NCI-H1092 treated with DMSO at 0.1 percent for 48 hours (cell line): ENCODE measurements around the gene MAST4.

Source experiments
- DNase-seq: peaks from one replicate; lab custom pipeline; 2025; lab: John Stamatoyannopoulos, UW

The MAST4 gene

DNA sequence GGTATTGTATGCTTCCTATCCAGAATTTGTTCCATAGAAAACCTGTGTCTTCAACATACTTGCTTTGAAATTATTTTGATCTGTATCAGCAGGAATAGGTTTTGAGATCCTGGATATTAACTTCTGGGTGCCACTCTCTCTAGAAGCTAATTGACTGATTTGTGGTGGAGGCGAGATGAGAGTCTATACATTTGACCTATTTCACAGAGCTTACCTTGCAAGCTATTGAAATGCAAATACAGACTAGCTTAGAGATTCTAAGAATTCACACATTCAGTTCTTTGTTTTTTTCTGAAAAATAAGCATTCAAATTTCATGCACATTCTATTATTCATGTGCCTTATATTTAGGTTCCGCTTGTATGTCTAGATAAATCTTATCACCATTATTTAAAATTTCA is 246.3 kb downstream of the MAST4 start:
- no peak for DNase-seq

DNA sequence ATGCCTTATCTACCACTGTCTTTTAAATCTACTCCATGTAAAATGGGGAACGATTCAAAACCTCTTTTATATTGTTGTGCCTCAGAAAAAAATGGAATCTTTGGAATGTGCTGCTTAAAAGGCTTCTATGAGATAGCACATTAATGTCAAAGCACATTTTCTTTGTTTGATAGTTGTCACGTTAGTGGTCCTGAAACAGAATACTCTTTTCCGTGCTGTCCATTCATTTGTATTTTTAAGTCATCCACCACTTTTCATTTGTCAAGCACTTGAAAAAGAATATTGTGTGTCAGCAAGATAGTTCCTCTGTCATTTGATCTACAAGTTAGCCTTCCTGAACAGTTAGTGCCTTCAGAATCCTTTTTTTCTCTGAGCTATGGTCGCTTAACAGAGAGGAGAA is 246.9 kb downstream of the MAST4 start:
- DNase-seq = no peak

DNA sequence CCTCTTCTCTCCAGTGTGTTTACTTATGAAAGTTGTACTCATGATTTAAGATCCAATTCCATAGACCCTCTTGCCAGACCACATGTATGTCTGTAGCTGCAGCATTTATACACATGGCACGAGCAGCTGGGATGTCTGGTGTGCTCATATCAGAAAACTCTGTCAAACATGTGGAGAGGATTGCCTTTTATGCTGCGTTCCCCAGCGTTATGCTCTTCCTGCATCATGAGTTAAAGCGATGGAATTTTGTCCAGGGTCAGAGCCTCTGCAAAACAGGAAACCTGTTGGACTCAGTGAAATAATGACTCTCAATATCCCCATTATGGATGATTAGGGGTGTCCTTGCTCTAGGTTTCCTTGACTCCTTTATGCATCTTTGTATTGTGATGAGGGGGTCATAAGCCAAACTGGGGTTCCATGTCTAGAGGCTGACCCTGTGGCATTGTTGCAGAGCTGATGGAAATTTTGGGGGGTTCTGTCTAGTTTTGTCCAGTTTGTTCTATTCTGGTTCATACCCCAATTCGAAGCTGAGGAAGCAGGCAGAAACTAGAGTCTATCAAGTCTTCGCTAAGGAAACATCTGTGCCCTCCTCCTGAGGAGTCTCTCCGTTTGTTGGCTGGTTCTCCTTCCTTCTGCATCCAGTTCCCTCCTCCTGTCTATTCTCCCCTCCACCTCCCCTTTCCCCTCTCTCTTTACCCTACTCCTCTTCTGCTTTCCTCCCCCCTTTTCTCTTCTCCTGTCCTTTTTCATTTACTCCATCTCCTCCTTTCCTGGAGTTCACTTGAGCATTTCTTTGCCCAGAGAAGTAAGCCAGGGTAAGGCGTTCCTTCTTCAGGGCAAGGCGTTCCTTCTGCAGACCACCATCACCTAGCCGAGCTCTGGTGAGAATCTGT is 252.8 kb downstream of the MAST4 start:
- DNase-seq = no peak

DNA sequence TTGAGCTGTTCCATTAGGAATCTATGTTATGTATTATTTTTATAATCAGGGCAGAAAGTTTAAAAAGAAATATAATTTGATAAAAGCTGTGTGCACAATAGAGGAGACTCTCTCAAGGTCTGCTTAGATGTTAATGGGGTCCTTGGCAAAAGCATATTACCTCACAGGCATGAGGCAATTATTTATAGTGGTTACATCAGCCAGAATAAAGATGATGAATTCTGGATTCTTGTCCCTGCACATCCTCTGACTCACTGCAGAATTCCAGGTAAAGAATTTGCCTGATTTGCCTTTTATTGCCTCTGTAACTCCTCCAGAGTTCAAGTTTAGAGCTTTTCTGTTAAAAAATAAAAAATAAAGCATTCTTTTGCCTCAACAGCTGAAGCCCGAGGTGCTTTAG is 253.6 kb downstream of the MAST4 start:
- DNase-seq = no peak

DNA sequence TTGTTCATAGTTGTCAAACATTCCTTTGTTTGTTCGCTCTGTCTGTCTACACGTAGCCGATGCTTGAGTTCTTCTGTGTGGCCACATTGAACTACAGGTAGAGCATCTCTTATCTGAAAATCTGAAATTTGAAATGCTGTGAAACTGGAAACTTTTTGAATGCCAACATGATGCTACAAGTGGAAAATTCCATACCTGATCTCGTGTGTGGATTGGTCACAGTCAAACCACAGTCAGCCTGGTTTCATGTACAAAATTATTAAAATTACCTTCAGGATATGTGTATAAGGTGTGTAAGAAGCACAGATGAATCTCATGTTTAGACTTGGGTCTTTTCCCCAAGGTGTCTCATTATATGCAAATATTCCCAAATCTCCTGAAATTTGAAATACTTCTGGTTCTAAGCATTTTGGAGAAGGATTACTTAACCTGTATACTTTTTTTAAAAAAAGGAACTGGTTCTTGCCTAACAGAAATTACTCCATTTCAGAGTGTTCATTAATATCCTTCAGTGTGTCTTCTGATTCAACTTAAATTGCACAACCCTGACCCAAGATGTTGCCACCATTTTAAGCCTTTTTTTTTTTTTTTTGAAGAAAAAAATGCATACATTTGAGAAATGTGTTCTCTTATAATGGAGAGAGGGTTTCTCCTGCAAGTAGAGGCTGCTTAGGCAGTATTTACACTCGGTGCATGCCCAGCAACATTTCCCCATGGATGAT is 254.3 kb downstream of the MAST4 start:
- no peak for DNase-seq

DNA sequence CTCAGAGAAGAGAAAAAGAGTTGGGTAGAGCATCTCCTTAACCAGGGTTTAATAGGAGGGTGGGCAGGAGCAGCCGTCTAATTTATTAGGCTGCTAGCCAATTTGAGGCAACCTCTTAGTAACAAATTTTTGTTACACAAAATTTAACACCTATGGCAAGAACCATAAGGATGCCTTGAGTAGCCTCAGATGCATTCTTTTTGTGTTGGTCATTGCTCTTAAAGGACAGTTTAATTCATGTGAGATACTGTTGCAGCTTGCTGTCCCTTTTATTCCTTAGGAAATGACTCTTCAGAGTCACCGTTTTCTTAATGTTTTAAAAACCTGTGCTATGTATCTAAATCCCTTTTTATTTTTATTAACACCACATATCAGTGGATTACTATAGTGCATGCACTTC is 255.1 kb downstream of the MAST4 start:
- no peak for DNase-seq

DNA sequence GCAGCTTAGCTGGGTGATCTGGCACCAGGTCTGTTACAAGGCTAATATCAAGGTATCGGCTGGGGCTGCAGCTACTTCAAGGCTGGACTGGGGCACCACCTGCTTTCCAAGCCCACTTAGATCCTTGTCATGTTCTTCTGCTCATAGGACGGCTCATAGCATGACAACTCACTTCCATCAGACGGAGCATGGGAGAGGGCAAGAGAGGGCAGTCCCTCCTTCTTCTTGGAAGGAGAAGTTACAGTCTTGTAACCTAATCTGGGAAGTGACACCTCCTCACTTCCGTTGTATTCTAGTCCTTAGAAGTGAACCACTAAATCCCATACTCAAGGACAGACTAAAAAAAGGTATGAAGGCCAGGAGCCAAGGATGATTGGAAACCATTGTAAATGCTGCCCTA is 258.2 kb downstream of the MAST4 start:
- no peak for DNase-seq

DNA sequence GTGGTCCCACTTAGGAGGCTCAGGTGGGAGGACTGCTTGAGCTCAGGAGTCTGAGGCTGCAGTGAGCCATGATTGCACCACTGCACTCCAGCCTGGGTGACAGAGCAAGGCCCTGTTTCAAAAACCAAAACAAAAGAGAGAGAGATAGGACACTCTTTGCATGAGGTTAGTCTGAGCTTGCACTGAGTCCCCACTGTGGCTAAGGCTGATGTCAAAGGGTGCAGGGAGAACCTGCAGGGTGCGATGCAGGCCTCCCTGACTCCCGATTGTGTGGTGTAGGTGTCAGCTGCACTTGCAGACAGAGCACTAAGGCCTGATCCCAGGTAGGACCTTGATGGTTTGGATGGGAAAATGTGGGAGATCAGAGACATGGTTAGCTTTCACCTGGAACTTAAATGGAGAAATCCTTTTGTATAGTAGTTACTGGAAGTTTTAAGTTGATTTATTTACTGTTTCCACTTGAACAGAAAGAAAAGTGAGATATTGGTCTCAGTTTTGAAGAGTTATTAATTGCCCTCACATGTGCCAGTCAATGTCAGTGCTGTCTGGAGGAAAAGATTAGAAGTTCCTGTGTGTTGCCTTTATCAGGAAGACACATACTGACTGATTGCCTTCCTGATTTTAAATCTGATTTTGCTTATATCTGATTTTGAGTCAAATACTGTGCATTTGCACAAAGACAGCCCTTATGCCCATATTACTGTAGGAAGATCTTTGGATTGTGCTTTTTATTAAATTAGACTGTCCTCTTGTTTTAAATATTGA is 260.0 kb downstream of the MAST4 start:
- no peak for DNase-seq

DNA sequence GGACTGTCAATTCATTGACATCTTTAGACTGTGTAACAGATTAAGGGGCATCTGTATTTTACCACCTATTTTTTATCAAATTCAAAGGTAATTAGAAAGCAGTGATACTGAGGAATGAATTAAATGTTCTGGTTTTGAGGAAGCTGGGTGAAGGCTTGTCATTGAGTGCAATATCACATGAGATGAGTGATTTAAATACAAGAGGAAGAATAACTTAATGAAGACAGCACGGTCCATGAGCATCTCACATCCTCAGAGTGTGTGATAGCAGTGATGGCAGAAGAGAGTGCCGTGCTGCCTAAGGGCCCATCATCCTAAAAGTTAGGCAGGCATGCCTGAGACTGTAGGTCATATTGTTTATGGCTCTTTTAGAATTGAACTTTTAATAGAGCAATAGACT is 263.3 kb downstream of the MAST4 start:
- no peak for DNase-seq

DNA sequence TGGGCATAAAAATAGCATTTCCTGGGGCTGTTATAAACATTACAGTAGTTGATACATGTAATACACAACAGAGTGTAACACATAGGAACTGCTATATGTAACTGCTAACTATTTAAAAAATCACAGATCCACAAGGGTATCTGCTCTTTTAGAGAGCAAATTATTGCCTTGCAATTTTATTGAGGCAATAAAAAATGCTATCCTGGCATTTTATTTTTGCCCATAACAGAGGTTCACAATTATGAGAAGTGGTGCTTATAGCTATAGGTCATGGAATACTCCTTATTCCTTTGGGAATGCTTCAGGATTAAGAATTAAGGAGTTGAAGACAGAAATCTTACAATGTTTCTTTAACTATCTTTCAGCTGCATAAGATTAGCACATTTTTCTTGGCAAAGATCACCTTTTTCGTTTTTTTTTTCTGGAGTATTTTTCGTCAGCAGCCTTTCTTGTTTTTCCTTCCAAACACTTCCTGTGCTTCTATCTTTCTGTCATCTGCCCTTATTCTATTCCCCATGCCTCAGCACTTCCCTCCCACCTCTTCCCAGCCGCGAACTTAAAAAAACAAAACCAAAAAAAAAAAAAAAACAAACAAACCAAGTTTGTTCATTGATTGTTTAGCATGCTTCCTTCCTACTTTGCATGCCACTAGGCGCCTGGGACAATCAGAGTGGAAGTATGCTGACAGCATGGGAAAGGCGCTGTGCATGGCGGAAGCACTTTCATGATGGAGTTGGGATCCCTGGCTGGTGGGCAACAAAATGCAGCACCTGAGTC is 264.2 kb downstream of the MAST4 start:
- DNase-seq = no peak

DNA sequence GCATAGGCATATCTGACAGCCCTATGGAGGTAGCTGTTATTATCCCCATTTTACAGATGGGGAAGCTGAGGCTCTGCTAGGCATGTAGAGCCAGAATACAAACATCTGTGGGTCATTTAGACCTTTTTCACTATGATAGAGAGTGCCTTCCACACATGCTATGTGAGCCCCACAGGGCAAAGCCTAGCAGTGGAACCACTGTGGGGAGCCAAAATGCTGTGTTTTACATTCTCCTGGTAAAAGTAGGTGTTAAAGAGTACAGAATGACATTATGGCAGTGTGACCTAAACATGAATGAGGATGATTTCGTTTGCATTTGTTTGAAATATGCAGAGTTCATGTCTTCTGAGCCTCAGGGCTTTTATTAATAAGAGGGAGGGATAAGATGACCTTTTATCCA is 265.2 kb downstream of the MAST4 start:
- no peak for DNase-seq

DNA sequence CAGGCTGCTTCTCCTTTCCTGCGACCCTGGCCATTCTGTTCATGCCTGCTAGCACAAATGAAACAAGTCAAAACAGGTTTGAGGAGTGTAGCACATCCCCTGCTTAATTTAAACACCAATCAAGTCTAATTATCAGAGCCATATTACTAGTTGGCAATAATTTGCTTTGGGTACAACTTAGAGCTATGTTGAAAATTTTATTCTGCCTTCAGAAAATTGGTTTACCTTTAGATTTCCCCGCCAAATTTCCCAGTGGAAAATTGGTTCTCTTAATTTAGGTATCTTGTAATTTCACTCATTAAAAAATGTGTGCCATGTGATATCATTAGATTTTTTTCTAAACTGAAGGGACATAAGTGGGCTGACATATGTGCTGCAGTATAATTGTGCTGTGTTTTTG is 265.8 kb downstream of the MAST4 start:
- no peak for DNase-seq

DNA sequence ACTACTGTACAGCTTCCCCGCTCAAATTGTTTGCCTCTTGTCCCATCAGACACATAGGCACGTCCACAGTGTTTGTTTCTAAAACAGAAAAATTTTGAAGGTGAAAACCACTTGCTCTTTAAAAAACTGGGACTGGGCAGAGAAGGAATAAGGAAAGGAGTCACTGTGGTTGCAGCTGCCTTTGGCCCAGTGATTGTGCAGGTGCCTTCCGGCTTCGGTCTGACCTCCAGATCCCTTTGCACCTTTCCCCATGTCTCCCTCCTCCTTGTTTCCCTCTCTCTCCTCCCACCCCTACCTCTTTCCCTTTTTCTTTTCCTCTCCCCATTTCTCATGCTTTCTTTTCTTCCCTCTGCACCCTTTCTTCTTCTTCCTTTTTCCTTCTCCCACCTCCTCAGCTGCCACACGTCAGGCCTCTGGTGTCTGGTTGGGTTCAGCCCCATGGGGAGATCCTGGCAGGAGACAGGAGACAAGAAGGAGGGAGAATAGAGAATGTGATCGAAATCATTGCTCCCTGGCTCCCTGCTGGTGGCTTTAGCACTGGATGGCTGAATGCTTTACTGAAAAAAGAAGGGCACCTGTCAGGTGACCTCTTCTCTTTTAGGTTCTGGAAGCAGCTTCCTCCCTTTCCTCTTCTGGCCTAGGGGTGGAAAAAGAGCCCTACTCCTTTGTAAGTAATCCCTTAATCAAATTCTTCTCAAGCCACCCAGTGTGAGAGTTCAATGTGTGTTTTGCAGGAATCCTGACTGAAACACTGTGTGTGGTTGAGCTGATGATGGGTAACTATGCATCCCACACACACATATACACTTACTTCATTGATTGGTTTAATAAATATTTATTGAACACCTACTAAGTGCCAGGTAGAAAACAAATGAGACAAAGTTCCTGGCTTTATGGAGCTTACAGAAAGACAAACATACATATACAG is 267.3 kb downstream of the MAST4 start:
- no peak for DNase-seq

DNA sequence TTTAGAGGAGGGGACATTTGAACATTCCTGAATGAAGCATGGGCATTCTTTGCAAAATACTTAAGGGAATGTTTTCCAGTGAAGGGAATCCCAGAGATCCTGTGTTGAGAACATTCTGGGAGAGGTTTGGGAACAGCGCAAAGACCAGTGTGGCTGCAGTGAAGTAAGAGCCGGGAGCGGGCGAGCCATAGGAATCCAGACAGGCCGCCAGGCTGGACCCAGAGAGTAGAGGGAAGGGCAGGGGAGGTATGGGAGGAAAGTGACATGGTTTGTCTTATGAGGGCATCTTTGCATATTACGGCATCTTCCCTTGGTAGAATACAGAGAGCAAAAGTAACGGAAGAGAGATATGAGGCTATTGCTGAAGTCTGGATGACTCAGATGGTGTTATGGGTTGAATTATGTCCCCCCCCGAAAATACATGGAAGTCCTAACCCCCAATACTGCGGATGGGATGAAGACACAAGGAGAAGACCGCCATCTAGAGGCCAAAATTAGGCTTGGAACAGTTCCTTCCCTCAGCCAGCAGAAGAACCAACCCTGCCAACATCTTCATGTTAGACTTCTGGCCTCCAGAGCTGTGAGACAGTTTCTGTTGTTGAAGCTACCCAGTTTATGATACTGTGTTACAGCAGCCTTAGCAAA is 268.2 kb downstream of the MAST4 start:
- DNase-seq = no peak

DNA sequence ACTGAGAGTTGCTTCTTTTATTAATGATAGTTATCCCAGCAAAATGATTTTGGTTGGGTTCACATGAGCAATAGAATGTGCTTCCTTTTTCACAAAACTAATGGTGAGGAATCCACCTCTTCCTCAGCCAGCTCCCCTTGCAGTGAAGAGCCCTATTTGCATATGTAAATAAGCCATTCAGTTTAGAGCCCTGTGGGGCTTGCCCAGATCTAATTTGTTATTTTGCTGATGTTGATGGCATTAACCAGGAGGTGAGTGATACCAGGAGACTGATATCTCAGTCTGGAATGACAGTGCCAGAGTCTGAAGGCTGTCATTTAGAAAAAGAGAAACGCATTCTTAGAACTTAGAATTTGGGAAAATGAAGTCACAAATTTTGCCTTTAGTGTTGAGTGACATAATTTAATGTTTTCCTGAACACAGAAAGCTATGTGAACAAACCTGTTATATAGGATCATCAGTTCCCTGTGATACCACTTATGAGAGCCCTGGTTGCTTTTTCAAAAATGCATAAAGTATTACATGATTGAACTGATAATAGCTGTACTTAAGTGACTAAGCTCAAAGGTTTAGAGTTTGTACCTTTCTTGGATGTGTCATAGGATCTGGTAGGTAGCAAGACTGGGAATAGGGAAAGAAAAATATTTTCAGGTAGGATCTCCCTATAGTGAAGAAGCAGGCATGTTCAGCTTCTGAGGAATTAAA is 271.6 kb downstream of the MAST4 start:
- no peak for DNase-seq

DNA sequence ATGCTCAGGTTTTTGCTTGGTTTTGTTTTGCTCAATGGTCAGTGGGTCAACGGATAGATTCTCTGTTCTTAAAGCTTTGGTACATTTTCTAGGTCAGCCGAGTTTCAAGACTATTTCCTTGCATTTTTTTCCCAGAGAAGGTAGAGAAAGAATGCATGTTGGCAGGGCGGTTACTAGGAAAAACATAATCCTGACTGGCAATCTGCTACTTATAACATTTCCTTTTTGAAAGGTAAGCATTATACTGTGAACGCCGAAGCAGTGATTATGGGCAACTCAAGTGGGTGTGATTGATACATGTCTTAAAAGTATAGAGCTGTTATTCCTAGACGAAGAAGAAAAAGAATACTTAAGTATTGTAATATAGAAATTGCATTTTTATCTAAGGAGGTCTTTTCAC is 273.2 kb downstream of the MAST4 start:
- no peak for DNase-seq

DNA sequence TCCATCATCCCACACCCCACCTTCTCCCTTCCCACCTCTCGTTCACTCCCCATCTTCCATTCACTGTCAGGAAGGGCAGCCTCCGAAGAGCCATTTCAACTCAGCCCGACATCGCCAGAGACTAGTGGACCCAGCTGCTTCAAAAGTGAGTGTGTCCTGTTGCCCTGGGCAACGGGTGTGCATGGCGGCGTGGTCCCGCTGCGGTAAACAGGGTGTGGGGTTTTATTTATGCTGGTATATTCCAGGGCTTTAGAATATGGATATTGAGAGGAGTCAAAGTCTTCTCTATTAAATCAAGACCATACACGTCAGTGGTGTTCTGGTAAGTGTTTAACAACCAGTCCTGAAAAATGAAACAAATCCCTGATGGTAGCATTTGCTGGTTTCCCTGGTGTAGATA is 274.5 kb downstream of the MAST4 start:
- DNase-seq = no peak

DNA sequence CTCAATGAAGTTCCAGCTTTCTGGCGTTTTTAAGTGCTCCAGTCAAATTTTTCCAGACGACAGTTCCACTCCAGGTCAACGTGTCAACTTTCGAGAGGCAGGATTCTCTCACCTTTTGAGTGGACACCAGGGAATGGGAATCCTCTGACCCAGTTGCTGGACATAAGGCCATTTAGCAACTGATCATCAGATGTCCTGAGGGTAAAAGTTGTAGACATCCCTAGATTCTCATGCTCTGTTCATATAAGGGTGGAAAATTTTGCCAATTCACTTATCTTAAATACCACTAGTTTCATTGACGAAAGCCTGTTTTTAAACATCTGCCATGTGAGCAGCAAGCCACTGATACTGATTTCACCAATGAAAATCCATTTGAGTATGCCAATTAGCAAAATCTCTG is 275.5 kb downstream of the MAST4 start:
- DNase-seq = no peak

DNA sequence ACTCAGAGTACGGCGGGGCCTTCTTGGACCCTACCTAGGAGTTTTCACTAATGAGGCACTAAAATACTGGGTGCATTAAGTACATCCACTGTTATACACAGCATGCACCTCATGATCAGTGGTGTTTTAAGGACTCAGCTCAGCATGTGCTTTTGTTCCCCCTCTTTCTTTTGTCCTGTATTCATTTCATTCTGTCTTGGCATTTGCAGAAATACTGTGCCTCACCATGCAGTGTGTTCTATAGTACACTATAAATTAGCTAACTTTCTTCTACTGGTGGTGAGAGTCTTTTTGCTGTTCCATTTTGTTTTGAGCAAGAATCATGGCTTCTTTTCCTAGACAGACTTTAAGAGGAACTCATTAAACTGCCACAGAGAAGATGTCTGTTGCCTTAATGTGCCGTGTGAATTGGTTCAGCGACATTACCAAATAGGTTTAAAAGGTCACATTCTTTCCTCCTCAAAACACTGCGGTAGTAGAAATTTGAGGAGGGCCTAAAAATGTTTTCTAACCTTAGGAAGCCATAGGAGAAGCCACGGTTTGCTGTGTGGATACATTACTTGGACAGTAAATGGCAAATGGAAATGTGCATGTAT is 276.6 kb downstream of the MAST4 start:
- no peak for DNase-seq
